ENCODE data around the gene SLC4A2.

The SLC4A2 gene

DNA sequence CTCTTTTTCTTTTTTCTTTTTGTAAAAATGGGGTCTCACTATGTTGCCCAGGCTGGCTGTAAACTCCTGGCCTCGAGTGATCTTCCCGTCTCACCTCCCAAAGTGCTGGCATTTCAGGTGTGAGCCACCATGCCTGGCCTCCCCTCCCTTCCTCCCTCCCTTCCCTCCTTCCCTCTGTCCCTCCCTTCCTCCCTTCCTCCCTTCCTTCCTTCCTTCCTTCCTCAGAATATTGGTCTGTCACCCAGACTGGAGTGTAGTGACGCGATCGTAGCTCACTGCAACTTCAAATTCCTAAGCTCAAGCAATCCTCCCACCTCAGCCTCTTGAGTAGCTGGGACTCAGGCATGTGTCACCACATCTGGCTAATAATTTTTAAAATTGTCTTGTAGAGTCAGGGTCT, 35.3 kb downstream of the SLC4A2 start:
- no peak overlapping the region for H3K4me3 ChIP-seq (ENCODE audit: control insufficient read depth, low read depth, low read length)
- TF ChIP-seq CTCF (IDR thresholded peaks at IDR 0.05; ENCODE audit: control insufficient read depth, insufficient read depth, low read depth, low read length, missing control alignments): no peak
- no peak for DNase-seq (ENCODE audit: low read depth)

DNA sequence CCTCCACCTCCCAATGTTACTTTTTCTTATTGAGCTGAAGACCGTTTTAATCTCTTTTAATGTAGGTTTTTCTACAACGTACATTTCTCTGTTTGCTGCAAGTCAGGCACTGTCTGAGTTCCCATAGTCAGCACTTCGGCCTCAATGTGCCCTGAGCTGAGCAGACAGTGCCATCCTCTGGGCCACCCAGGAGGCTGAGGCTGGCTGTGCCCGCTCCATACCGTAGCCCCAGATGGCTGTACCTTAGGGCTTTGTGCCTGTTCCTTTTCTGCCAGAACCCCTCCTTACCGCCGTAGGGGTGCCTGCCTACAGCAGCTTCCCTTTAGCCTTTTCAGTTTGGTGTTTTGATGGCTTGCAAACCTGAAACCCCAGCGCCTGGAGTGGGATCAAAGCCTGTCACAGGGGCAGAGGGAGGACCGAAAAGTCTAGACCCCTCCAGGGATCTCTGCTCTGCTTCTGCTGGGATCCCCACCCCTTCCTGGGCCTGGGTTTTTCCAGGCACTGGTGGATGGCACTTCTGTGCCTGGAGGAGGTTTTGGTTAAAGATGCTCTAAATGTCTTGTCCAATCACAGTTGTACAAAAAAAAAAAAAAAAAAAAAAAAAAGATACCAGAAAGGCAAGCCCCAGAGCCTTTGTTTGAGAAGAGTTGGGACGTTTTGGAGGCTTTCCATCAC, 35.9 kb downstream of the SLC4A2 start:
- TF ChIP-seq CTCF (IDR thresholded peaks at IDR 0.05; ENCODE audit: control insufficient read depth, insufficient read depth, low read depth, low read length, missing control alignments): no peak
- no peak for DNase-seq (ENCODE audit: low read depth)
- H3K4me3 ChIP-seq (ENCODE audit: control insufficient read depth, low read depth, low read length): no peak overlapping the region

DNA sequence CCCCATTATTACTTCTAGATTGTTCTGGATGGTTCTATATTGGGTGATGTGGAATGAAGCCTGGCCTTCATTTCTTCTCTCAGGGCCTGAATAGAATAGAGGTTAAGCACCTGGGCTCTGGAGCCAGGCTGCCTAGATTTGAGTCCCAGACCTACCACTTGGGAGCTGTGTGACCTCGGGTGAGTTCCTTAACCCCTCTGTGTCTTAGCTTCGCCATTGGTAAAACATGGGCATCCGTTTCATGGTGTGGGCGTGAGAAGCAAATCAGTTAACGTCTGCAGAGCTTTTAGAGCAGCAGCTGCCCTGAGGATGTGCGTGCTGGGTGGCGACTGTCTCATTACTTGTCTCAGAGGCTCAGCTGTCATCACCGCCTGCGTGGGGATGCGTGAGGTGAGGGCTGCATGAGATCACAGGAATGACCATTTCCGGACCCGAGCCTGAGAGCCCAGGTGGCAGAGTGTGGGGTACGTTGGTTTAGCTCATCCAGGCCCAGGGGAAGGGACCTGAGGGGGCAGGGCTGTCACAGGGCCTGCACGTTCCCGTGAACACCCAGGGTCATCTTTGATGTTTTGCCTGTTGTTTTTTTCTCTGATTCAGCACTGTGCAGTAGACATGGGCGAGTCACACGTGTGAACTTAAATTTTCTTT, 36.6 kb downstream of the SLC4A2 start:
- no peak for TF ChIP-seq CTCF (IDR thresholded peaks at IDR 0.05; ENCODE audit: control insufficient read depth, insufficient read depth, low read depth, low read length, missing control alignments)
- no peak for DNase-seq (ENCODE audit: low read depth)

DNA sequence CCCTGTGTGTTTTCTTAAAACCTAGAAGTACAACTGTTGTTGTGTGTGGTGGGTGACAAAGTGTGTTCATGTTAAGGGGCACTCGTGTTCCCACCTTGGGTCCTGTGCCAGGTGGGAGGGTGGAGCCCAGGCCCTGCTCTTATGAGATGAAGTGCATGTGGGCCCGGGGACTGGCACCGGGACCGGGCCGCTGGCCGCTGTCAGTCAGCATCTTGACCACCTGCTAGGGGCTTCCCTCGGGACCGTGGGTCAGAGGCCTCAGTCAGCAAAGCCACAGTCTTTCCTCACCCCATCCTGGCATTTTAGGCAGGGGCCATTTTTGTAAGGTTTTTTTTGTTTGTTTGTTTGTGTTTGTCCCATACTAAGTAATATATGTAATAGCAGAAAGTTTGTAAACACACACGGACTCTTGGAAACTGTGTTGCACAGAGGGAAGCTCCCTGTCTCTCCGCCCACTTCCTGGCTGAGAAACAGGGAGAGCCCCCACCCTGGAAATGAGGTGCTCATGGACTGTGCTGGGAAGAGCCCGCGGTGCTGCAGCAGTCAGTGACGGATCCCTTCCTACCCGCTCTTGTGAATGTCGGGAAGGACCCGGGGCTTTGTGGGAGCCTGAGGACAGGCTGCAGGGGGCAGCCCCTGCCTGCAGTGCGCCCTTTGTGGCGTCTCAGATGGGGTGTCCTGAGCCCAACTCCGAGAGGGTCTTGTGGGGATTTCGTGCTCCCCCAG, 40.3 kb downstream of the SLC4A2 start:
- DNase-seq (ENCODE audit: low read depth): no peak
- no peak for TF ChIP-seq CTCF (IDR thresholded peaks at IDR 0.05; ENCODE audit: control insufficient read depth, insufficient read depth, low read depth, low read length, missing control alignments)
- H3K4me3 ChIP-seq (ENCODE audit: control insufficient read depth, low read depth, low read length): no peak overlapping the region

More for the DNA sequence above, 36.6 kb downstream of the SLC4A2 start:
- no peak overlapping the region for H3K4me3 ChIP-seq (ENCODE audit: control insufficient read depth, low read depth, low read length)

- no peak overlapping the region for H3K4me3 ChIP-seq (ENCODE audit: control insufficient read depth, low read depth, low read length)
- TF ChIP-seq CTCF (IDR thresholded peaks at IDR 0.05; ENCODE audit: control insufficient read depth, insufficient read depth, low read depth, low read length, missing control alignments): no peak
- DNase-seq (ENCODE audit: low read depth): no peak
Observed at GRCh38 chr7:151100921-151101320, 41.5 kb downstream of the SLC4A2 start.

DNA sequence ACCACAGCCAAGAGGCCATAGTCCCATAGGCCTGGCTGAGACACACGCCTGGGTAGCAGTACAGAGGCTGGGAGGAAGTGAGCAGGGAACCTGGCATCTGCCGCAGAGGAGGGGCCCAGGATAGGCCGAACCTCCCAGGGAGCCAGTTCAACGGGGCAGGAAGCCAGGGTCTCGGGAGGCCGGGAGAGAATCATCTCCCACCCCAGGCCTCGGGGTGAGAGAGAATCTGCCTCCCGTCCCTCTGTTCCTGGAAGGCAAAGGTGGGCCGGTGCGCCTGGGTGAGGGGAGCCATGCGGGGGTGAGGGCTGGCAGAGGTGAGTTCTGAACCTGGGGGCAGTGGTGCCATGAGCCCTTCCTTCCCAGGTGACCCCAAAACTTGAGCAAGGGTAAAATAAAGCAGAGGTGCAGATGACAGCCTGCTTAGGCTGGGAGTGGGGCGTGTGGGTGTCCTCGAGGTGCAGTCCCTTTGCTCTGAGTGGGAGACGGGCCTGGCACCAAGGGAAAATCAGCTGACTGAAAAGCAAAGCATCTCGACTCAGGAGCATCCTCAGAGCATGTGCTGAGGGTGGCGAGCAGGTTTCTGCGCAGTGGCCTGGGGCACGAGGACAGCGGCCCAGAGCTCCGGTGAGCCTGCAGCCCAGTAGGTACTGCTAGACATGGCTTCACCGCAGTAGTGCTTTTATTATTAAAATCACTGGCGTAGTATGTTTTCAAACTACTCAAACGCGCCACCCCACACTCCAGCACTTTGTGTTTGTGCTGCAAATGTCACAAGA, 42.4 kb downstream of the SLC4A2 start:
- no peak overlapping the region for H3K4me3 ChIP-seq (ENCODE audit: control insufficient read depth, low read depth, low read length)
- no peak for TF ChIP-seq CTCF (IDR thresholded peaks at IDR 0.05; ENCODE audit: control insufficient read depth, insufficient read depth, low read depth, low read length, missing control alignments)
- no peak for DNase-seq (ENCODE audit: low read depth)

All from AG09309 (cell line).